Osteocyte (in vitro differentiated cells): ENCODE data around the gene MCTP1. TPM values are rescaled to one million over a fixed set of nuclear protein-coding genes. Genes with fewer than 3 reads are reported as not detected.
A peak's percentile ranks its signal among the peaks of the same experiment; 100 is the strongest.
"Not testable (repeated sequence)": the region's sequence is repeated elsewhere in the genome, so short reads cannot be mapped to it uniquely, and the experiment has no call there.

Source experiments
- DNase-seq: peaks from one replicate; pipeline ENCODE4 v3.0.0; 2021; ENCODE audit warnings: mixed read lengths; ENCODE audit not compliant: unreplicated experiment; ENCODE audit errors: extremely low spot score
- H3K27ac Mint-ChIP-seq: one replicate; pipeline ENCODE4 v1.8.0; 2021; ENCODE audit warnings: mild to moderate bottlenecking, mixed read lengths; ENCODE audit not compliant: unreplicated experiment
- H3K27me3 Mint-ChIP-seq: one replicate; pipeline ENCODE4 v1.8.0; 2021; ENCODE audit warnings: mixed read lengths; ENCODE audit not compliant: unreplicated experiment
- H3K36me3 Mint-ChIP-seq: one replicate; pipeline ENCODE4 v1.8.0; 2021; ENCODE audit warnings: mixed read lengths; ENCODE audit not compliant: unreplicated experiment
- H3K4me1 Mint-ChIP-seq: one replicate; pipeline ENCODE4 v1.8.0; 2021; ENCODE audit warnings: mixed read lengths; ENCODE audit not compliant: unreplicated experiment
- H3K4me3 Mint-ChIP-seq: one replicate; pipeline ENCODE4 v1.8.0; 2021; ENCODE audit warnings: mild to moderate bottlenecking, moderate library complexity, mixed read lengths; ENCODE audit not compliant: unreplicated experiment
- H3K9me3 Mint-ChIP-seq: one replicate; pipeline ENCODE4 v1.8.0; 2021; ENCODE audit warnings: mixed read lengths; ENCODE audit not compliant: unreplicated experiment
- CTCF ChIP-seq: fragments of 200-600 bp; sonication (generic); IDR thresholded peaks from 2 replicates; pipeline ENCODE4 v1.5.0; 2021; ENCODE audit warnings: antibody characterized with exemption, mild to moderate bottlenecking, moderate library complexity
- total RNA-seq: library from RNA; stranded (reverse); gene quantifications from 2 replicates; pipeline ENCODE4 v1.2.1, GENCODE V29; 2021

The MCTP1 gene
- total RNA-seq, 1 donor from 2014 or later: 0.67 TPM

GRCh38 chr5:95007921-95008597 lies 276.8 kb downstream of the MCTP1 start:
- Mint-ChIP-seq H3K27me3 (peaks cover 2% of the 10 kb centered on the region), H3K4me1 (no peaks in the 10 kb centered on the region), H3K9me3 (peaks cover 8% of the 10 kb centered on the region), H3K27ac (no peak overlapping the region), H3K36me3 (no peaks in the 10 kb centered on the region), H3K4me3 (no peak overlapping the region)
- no peak for DNase-seq
- no peak for TF ChIP-seq CTCF

GRCh38 chr5:95005811-95006210 lies 279.1 kb downstream of the MCTP1 start:
- Mint-ChIP-seq H3K27me3 (peaks cover 2% of the 10 kb centered on the region), H3K36me3 (no peaks in the 10 kb centered on the region), H3K4me3 (no peak overlapping the region), H3K4me1 (no peaks in the 10 kb centered on the region), H3K9me3 (peaks cover 8% of the 10 kb centered on the region), H3K27ac (no peak overlapping the region)
- DNase-seq: no peak
- TF ChIP-seq CTCF: no peak

- TF ChIP-seq CTCF: no peak
- Mint-ChIP-seq H3K4me3 (no peak overlapping the region), H3K9me3 (peaks cover 3% of the 10 kb centered on the region), H3K36me3 (no peaks in the 10 kb centered on the region), H3K4me1 (peaks cover 11% of the 10 kb centered on the region), H3K27me3 (no peaks in the 10 kb centered on the region), H3K27ac (no peak overlapping the region)
- DNase-seq: no peak
These were observed 286.2 kb downstream of the MCTP1 start for GRCh38 chr5:94998670-94999069.

GRCh38 chr5:94994537-94994936 lies 290.4 kb downstream of the MCTP1 start:
- not testable (repeated sequence) for H3K27me3 Mint-ChIP-seq, H3K9me3 Mint-ChIP-seq, H3K4me3 Mint-ChIP-seq, H3K36me3 Mint-ChIP-seq, DNase-seq
- Mint-ChIP-seq H3K4me1 (peaks cover 11% of the 10 kb centered on the region), H3K27ac (peak overlapping the region; percentile 65)

- Mint-ChIP-seq H3K36me3 (no peaks in the 10 kb centered on the region), H3K27me3 (peaks cover 4% of the 10 kb centered on the region), H3K4me1 (peaks cover 11% of the 10 kb centered on the region), H3K9me3 (no peaks in the 10 kb centered on the region), H3K27ac (no peak overlapping the region), H3K4me3 (no peak overlapping the region)
- no peak for DNase-seq
- TF ChIP-seq CTCF: no peak
These were observed 291.4 kb downstream of the MCTP1 start for GRCh38 chr5:94993491-94993890.
